Fibroblast of pulmonary artery (primary cell): ENCODE results near the gene GJA4.

Experiments
- DNase-seq: peaks from one replicate; pipeline ENCODE4 v3.0.0-alpha.2; 2010; ENCODE audit warnings: low read depth
- H3K4me3 ChIP-seq: replicated peaks from 2 replicates; pipeline ENCODE4 v1.5.1; 2011; ENCODE audit warnings: low read depth, mild to moderate bottlenecking, control low read depth, low read length, moderate library complexity
- TF ChIP-seq, protein P1 (sequence below): IDR thresholded peaks from 2 replicates; pipeline ENCODE4 v1.5.1; 2011; ENCODE audit warnings: mild to moderate bottlenecking, control low read depth, low read length, inconsistent platforms; ENCODE audit errors: missing control alignments

Gene GJA4

DNA sequence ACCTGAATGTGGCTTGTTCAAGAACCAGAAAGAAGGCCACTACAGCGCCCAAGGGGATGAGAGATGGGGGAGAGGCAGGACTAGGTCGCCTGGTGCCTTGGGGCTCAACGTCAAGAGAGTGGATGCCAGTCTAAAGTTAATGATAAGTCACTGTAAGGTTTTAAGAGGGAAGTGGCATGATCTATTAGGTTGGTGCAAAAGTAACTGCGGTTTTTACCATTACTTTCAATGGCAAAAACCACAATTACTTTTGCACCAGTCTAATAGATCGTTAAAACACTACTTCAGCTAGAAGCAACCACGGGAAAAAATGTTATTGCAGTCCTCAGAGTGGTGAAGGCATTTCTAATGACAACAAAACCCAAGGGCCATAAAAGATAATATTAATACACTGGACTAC, 14.4 kb upstream of the GJA4 start:
- no peak for DNase-seq
- TF ChIP-seq, protein P1, sequence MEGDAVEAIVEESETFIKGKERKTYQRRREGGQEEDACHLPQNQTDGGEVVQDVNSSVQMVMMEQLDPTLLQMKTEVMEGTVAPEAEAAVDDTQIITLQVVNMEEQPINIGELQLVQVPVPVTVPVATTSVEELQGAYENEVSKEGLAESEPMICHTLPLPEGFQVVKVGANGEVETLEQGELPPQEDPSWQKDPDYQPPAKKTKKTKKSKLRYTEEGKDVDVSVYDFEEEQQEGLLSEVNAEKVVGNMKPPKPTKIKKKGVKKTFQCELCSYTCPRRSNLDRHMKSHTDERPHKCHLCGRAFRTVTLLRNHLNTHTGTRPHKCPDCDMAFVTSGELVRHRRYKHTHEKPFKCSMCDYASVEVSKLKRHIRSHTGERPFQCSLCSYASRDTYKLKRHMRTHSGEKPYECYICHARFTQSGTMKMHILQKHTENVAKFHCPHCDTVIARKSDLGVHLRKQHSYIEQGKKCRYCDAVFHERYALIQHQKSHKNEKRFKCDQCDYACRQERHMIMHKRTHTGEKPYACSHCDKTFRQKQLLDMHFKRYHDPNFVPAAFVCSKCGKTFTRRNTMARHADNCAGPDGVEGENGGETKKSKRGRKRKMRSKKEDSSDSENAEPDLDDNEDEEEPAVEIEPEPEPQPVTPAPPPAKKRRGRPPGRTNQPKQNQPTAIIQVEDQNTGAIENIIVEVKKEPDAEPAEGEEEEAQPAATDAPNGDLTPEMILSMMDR, result no peak
- no peak overlapping the region for H3K4me3 ChIP-seq

DNA sequence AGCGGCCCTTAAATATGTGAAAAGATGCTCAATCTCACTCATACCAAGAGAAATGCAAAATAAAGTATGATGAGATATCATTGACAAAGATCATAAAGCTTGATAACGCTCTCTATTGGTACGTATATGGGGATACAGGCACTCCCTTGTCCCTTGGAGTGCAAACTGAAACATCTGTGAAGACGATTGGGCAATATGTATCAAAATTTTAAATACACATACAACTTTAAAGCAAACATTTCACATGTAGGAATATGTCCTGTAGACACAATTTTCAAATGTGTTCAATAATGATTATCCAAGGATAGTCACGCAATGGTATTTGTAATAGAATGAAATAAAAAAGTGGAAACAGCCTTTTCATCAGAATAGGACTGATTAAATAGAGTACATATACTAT, 13.8 kb upstream of the GJA4 start:
- TF ChIP-seq, protein P1, result no peak
- no peak for DNase-seq

GRCh38 chr1:34779526-34779925, 13.3 kb upstream of the GJA4 start:
- TF ChIP-seq, protein P1, result no peak
- no peak overlapping the region for H3K4me3 ChIP-seq
- DNase-seq, result no peak

More for the DNA sequence above, 13.8 kb upstream of the GJA4 start:
- H3K4me3 ChIP-seq, result no peak overlapping the region

DNA sequence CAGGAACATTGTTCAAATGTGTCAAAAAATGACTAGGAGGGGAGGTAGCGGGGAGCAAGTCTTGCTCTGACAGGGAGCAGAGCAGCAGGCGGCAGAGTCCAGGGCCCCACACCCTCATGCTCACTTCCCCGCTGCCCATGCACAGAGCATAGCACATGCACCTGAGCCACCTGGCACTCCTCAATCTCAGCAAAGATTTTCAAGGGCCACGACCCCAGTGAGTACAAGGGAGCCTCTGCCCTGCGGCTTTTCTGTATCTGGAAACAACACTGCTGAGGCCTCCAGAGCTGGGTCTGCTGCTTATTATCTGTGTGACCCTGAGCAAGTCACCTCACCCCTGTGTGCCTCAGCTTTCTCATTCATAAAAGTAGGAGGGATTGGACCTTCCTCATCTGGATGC, 12.8 kb upstream of the GJA4 start:
- H3K4me3 ChIP-seq, result no peak overlapping the region
- TF ChIP-seq, protein P1, result no peak
- no peak for DNase-seq

- H3K4me3 ChIP-seq, result no peak overlapping the region
- TF ChIP-seq, protein P1, result no peak
- no peak for DNase-seq
Measured at GRCh38 chr1:34780528-34780927, 12.3 kb upstream of the GJA4 start.

DNA sequence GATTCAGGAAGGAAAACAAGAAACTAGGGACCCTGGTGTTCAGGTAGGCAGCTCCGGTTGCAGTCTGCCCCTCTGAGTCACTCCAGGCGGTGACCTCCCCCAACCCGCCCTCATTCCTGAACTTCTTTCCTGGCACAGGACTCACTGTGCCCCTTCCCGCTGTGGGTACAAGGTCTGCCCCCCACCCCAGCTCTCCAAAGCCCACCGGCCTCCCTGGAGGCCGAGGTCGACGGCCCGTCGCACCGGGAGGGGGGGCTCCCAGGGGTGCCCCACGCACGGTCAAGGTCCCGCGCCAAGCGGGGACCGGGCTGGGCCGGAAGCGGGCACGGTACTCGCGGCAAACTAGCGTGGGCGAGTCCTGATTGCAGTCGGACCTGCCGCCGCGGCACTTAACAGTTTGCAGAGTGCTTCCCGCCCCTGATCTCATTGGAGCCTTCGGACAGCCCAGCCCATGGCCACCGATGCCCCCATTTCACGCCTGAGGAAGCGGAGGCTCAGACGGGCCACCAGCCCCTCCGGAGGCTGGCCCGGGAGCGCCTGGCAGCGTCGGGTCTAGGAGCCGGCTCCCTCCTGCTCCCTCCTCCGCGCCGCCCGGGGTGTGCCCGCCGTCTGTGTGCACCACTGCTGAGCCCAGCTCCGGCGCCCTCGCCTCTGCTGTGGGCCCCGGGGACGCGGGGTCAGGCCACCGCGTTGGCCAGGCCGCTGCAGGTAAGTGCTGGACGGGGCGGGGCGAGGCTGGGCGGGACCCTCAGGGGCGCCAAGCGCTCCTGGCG, 11.5 kb upstream of the GJA4 start, which contains the start of gene GJB3:
TSS of gene GJB3 (plus strand) at position 144 of the 773 bp plus-strand sequence. CDS start 3,549 bp downstream, outside the sequence.
- no peak for DNase-seq
- TF ChIP-seq, protein P1, result no peak
- H3K4me3 ChIP-seq, result no peak within 1 kb of the TSS
